H1 (cell line): ENCODE data around the gene MRPL41. TPM values are rescaled to one million over a fixed set of nuclear protein-coding genes. Genes with fewer than 3 reads are reported as not detected.

ENCODE experiments used
- CHD1 ChIP-seq: IDR thresholded peaks from 2 replicates; pipeline ENCODE4 v1.6.1; 2012; ENCODE audit warnings: low read depth, low read length, improper control_type of control experiment
- CHD7 ChIP-seq: fragments of 300-600 bp; sonication (generic); IDR thresholded peaks from 2 replicates; pipeline ENCODE4 v1.7.1; 2012; ENCODE audit warnings: low read length, moderate library complexity, mild to moderate bottlenecking, inconsistent platforms; ENCODE audit not compliant: insufficient replicate concordance
- EP300 ChIP-seq, 2 experiments: IDR thresholded peaks; 1 replicate in 1 of 2; 2 replicates in 1 of 2; pipeline ENCODE4 v1.6.1; 2011 to 2012; ENCODE audit warnings: low read depth in 2 of 2, low read length in 2 of 2, mild to moderate bottlenecking in 2 of 2, borderline replicate concordance in 1 of 2, inconsistent platforms in 1 of 2, moderate library complexity in 1 of 2
- RXRA ChIP-seq: IDR thresholded peaks from 2 replicates; pipeline ENCODE4 v1.6.1; 2011; ENCODE audit warnings: low read depth, mild to moderate bottlenecking, low read length, moderate library complexity; ENCODE audit not compliant: insufficient read depth
- polyA plus RNA-seq, 7 experiments: library from polyadenylated mRNA; depleted of rRNA in 3 of 7; stranded (reverse) in 5 of 7; unstranded in 2 of 7; fragments of >200 nt in 5 of 7; fragments of 200-250 nt in 2 of 7; gene quantifications; 1 replicate in 5 of 7; 2 replicates in 1 of 7; 4 replicates in 1 of 7; pipeline versions ENCODE4 v1.2.1 to v1.2.3, GENCODE V29; 2011 to 2013; ENCODE audit warnings: missing spikeins in 2 of 7, mixed read lengths in 2 of 7
- total RNA-seq: library from RNA; stranded (reverse); fragmentation: NEBNext Ultra II Directional; extraction: Animal tissue kit (Norgen Biotek cat#: 25700); gene quantifications from 2 replicates; pipeline ENCODE4 v1.2.1, GENCODE V29; 2021

MRPL41 gene
- total and polyA plus RNA-seq, 2 of the 8 experiments (the other 6 are each of a cell fraction or from before 2014, with no cell fraction given) = 47.2 to 58.1 TPM

GRCh38 chr9:137588311-137588710, 36.6 kb downstream of the MRPL41 start (continued):
- no peak for TF ChIP-seq RXRA
- no peak for TF ChIP-seq EP300 (IDR thresholded peaks at IDR 0.05; ENCODE audit: borderline replicate concordance in 1 of 2, low read depth in 2 of 2, low read length in 2 of 2)
- TF ChIP-seq CHD1 = no peak
- TF ChIP-seq CHD7 = no peak
